GM18508 (cell line): ENCODE measurements around the gene TBC1D8.
A peak's percentile ranks its signal among the peaks of the same experiment; 100 is the strongest.

ENCODE experiments used
- ATAC-seq: cut with Tn5 transposase; IDR thresholded peaks from one replicate; pipeline ENCODE4 v1.9.1; 2021; ENCODE audit warnings: moderate number of reproducible peaks; ENCODE audit not compliant: insufficient read depth, unreplicated experiment

Gene TBC1D8

DNA sequence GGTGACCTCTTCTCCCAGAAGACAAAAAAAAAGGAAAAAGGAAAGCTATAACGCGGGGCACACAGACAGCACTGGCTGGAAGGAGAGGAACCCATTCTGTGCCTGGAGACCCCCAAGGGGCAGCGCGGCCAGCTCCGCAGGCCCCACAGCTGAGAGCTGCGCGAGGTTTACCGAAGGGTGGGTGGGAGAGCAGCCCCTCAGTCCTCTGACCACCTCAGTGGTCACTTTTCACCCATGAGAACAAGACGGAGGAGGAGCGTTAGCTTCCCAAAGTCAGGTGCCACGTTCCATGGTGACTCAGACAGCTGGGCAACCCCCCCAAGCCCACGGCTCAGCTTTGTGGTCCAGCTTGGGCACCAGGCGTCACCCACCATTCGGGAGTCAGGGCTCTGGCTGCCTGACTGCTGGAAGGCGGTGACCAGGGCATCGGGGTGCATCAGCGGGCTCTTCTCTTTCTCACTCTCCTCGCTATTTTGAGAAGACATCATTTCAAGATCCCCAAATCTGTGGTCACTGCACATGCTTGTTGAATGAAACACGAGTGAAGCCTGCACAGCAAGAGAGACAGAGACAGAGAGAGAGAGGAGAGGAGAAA is 113.9 kb downstream of the TBC1D8 start:
- ATAC-seq, result no peak

DNA sequence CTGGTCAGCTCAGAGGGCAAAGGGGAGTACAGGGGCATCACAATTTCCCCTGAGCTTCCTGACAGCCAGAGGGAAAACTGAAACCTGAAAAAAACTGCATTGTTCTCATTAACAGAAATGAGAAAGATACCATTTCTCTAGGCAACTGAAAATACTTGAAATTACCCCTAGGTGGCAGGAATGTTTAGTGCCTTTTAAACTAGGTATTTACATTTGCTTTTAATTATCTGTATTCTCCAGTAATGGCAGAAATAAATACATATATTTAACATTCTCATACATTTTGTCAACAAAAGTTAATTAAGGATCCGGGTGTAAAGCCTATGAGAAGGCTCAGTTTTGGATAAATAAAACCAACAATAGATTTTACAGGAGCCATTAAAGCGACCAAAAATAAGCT is 114.6 kb downstream of the TBC1D8 start:
- no peak for ATAC-seq

DNA sequence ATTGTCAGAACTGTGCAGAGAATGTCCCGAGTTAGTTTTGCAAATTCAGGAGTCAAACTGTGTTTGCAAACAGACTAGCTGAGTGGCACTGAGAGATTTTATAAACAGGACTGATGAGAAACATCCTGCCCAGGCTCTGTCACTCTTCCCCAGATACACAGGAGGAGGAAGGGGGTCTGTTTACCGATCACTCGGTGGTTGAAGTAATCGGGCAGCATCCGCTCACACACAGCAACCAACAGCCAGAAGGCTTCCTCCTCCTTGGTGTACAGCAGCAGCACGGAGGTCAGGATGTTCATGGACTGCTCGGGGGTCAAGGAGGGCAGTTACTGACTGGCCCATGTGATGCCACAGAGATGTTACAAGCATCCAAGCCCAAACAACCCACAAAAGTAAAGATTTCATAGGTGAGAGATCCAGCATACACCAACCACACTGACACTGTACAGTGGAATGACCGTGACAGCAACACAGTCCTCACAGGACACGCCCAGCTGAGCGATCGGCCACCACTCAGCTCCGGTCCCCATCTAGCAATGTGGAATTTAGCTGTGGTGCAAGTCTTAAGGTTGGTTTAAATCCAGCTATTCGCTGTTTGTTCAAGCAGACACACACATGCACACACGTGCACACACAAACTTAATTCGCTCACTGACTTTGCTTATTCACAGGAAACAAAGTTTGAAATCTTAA is 119.0 kb downstream of the TBC1D8 start:
- no peak for ATAC-seq

DNA sequence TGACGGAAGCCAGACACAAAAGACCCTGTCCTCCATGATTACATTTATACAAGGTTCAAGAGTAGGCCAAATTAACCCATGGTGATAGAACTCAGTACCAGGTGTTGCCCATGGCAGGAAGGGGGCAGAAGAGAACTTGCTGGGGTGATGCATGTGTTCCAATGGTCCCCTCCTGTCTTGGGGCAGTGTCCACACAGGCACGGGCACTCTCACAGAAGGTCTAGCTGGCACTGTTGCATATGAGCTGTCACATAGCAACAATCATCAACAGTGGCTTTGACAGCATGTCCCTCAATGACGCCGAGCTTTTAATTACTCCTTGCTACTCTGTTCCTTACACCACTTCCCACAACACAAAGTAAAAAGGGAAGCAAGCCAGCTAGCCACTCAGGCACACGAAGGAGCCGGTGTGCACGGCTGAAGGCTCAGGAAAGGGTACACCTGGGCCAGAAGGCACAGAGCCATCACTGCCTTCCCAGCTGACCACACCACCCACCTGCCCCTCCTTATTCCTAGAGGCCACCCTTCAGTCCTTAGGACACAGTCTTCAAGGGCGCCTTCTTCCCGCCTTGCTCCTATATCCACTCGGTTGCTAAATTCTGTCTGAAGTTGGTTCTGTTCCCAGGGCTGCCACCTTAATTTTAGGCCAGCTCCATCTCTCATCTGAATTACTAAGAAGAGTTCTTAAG is 120.2 kb downstream of the TBC1D8 start:
- no peak for ATAC-seq

DNA sequence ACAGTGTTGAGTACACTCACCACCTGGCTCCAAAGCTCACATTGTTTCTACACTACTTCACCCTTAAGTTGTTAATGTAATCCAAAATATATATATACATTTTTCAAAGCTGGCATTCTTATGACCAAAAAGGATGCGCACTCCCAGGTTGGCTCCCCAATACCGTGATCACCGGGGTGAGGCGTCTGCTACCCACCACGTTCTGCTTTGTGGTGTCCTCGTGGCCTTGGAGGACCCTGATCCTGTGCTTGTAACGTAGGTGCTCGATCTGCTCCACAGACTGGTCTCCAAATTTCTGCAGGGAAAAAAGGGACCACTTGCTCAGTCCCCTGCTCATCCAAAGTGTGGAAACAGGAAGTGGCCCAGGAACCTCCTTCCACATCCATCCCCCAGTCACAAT is 123.3 kb downstream of the TBC1D8 start:
- ATAC-seq, result no peak

DNA sequence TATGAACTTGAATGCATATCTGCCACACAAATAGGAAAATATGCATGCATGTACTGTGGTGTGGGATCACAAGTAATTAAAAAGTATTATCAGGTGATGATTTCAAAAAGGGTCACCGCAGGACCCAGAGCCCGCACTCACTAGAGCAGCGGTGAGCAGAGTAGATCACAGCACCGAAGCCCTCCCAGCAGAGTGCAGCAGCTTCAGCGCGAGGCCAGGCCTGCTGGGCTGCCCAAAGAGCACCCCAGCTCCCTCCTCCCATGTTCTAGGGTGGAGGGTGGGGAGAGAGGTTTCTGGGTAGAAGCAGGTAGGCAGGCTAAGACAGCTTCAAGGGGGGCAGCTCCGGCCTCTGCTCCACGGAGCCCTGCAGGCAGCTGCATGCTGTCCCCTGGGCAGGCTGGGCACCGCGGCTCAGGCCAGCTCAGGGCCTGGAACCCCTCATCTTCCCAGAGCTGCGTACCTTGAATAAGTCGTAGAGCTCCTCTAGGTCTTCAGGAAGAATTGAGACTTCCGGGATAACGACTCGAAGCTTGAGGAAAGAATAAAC is 124.2 kb downstream of the TBC1D8 start:
- ATAC-seq, result no peak

DNA sequence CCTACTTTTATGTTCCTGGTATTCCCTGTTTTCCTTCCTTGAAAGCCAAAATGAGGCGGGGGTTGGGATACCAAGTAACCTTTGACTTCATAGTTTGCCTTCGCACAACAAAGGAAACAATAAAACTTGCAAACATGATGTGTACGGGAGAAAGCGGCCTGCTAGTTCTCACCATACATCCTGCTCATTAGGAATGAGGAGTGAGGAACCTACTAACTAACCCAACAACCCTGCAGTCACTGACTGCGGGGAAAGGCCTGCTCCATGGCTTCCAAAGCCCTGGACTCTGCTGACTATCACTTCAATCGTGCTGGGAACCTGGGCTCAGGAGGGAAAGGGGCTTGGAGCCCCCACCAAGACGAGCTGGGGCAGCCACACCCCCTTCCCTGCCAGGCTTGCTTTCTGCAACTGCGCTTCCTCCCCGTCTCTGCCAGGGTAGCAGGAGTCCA is 124.9 kb downstream of the TBC1D8 start:
- ATAC-seq, result no peak

DNA sequence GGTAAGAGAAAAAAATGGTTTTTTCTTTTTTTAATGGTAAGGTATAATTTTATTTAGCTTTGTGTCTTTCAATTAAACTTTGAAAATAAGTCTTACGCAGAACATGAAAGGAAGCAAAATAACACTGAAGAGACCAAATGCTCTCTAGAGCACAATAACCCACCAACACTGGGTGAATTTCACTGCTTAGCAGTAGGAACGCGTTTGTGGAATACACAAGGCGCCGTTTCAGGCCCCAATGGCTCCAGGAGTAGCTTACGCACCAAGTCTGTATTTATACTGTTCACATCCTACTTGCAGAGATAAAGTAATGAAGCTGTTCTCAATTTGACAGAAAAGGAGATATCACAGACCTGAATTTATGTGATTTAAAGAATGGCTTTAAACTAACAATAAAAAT is 125.6 kb downstream of the TBC1D8 start:
- ATAC-seq, result no peak

DNA sequence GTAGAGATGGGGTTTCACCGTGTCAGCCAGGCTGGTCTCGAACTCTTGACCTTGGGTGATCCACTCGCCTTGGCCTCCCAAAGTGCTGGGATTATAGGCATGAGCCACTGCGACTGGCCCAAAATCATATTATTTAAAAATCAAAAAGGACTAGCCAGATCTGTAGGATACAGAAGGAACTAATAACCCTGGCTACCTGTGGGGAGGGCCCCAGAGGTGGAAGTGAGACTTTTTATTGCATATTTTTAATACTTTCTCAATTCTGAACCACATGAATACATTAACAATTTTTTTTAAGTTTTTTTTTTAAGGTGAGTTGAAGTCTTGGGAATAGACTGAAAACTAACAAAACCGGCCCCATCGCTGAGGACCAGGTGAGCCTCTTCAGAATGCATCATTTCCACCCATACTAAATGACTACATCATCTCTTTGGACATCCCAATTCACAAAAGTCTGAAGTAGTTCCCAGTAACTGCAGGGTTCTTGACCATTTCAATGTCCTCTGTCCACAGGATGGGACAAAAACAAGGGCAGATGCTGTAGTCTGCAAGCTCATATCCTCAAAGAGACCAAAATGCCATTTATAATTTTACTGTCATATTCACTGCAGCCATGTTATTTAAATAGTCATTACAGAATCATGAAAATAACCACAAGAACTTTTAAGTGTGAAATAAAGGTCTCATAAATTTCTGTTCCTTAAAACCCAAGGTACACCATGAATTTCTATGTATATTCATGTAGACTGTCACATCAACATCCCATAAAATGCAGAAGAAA is 127.7 kb downstream of the TBC1D8 start:
- no peak for ATAC-seq

DNA sequence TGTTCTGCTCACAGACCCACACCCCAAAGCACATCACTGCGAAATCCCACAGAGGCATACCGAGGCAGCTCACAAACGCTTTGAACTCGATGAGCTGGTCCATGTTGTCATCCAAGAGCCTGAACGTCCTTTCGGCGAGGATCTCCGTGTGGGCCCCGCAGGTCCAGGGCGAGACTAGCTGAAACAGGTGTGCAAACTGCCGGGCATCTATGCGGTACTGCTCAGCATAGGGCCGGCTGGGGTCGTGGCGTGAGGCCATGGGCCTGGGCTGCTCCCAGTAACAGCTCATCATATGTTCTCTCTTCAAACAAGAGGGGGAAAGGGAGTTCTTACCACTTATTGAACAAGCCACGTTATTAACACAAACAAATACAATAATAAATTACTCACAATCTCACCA is 129.0 kb downstream of the TBC1D8 start:
- ATAC-seq, result no peak

DNA sequence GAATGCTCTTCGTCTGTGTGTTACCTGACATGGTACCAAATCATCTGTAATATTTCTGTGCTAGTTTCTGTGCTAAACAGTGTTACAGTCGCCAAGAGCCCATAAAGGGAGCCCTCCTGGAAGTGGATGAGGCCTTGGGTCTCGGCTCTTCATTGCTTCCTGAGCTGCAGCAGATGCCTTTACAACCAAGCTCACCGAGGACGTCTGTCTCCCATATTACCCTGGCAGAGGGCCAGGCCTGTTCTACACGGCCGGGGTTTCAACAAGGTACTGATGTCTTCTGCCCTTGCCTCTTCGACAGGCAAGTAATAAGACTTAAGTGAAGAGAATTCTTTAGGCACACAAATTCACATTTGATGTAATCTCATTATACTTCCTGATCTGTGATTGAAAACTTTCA is 132.2 kb downstream of the TBC1D8 start:
- ATAC-seq, result no peak

DNA sequence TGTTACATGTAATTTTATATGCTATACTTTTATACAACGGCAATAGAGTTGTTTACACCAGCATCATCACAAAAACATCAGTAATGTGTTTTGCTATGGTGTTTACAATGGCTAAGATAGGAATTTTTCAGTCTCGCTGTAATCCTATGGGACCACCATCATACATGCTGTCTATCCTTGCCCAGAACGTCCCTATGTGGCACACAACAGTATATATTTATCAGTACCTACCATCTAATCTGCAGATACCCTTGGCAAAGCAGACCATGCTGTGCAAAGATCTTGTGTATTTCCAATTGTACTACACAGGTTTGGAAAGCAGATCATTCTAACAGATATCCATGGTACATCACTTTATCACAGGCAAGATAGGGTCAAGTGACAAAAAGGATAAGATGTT is 133.8 kb downstream of the TBC1D8 start:
- no peak for ATAC-seq

DNA sequence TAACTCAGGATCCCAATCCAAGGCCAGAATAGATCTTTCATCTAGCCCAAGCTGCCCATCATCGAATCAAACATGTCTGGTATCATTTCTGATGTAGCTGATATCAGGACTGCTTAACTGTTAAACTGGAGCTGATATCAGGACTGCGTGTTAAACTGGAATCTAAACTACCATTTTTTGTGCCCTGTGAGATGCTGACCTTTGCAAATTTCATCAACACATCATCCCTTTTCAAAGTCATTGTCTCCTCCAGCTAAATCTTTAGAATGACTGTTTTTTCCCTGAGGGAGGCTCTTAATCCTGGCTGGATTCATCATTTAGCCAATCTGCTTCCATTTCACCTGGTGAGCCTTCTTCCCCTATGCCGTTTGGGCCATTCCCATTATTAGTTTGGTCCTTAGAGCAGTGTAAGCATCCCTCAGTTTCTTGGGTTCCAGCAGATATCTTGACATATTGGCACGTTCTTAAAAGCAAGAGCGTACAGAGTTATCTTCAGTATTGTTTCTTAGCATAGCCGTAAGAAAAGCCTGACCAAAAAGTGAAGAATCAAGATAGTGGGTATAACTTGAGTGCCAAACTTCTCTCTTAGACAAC is 136.8 kb downstream of the TBC1D8 start:
- no peak for ATAC-seq

DNA sequence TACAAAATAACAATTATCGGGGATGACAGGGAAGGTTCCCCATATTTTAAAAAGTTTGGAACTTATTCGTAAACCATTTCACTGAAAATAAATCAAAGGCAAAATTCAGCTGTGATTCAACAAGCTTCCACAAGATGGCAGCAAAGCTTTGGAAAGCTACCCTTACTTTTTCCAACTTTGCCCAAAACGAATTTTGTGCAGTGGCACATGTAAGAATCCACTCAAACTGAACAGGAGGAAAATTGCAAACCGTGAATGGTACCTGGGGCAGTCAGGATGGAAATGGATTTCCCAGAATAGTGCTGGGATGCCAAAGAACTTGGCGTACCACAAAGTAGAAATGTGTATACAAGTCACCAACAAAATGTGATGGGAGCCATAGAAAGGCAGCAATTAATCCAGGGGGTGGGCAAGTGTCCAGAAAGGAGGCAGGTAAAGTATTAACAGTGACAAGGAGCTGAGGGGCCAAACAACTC is 138.4 kb downstream of the TBC1D8 start:
- no peak for ATAC-seq

DNA sequence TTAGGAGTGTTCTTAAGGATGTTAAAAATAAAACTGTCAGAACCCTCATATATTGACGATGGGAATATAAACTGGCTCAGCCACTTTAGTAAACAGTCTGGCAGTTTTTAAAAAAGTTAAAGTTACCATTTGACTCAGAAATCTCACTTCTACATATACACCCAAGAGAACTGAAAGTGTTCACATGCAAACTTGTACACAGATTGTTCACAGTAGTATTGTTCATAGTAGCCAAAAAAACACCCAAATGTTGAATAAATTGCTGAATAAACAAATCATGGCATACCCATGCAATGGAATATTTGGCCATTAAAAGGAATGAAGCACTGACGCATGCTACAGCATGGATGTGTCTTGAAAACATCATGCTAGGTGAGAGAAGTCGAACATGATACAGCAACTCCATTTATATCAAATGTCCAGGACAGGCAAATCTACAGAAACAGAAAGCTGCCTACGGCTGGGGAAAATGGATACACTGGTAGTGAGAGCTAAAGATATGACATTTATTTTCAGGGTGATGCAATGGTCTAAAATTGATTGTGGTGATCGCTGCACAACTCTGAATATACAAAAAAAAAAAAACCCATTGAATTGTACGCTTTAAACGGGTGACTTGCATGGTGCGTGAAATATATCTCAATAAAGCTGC is 139.0 kb downstream of the TBC1D8 start:
- ATAC-seq, result peak; percentile 77

DNA sequence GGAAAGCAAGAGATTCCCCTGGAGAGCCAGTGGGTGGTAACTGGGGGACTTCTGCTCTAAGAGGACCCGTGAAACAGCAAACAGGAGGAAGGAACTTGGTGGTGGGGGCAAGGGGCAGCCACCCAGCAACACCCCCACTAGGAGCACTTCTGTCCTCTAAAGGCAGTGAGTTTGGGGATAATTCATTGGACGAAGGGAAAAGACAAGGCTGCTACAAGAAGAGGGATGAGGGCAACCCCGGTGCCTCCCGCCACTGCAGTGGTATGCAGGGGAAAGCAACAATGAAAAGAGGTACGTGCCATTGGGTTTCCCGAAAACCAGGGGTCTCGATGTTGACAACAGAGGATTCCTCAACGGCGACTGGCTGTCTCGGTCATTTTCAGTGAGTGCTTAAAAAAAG is 140.0 kb downstream of the TBC1D8 start:
- no peak for ATAC-seq

DNA sequence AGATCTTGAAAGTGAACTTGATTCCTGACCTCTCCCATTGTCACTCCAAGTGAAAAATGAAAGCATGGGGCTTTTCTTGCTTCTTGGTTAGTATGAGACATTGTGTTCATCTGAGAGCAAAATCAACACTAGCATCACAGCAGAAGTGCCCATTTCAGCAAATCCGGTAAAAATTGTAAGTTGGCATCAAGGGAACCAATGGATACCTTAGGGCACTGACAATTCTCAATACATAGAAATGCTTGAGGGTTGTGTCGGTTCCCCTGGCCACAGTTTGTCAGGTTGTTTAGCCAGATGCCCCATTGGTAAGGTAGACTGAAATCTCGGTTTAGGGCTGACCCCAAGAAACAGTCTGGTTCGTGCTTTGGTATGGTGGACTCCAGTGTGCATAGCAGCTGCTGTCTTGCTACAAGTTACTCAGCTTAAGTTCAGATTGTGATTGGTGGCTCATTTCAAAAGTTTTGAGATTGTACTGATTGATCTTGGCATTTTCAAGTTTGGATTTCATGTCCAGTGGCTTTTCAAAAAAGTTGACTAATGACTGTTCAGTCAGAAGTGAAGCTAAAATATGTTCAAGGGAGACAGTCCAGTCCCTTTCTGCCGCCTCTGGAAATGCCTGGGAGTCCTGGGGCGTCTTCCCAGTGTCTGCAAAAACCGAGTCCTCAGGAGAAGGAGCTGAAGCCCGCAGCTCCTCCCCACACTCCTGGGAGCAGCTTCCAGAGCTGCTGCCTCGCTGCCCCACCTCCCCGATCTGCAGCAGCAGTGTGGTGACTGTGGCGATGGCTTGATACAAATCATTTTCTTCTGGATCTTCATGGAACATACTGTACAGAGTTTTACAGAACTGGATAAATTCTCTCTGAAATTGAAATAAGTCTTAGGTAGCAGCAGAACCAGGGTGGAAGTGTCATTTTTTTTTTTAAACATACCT is 143.5 kb downstream of the TBC1D8 start:
- ATAC-seq, result no peak

DNA sequence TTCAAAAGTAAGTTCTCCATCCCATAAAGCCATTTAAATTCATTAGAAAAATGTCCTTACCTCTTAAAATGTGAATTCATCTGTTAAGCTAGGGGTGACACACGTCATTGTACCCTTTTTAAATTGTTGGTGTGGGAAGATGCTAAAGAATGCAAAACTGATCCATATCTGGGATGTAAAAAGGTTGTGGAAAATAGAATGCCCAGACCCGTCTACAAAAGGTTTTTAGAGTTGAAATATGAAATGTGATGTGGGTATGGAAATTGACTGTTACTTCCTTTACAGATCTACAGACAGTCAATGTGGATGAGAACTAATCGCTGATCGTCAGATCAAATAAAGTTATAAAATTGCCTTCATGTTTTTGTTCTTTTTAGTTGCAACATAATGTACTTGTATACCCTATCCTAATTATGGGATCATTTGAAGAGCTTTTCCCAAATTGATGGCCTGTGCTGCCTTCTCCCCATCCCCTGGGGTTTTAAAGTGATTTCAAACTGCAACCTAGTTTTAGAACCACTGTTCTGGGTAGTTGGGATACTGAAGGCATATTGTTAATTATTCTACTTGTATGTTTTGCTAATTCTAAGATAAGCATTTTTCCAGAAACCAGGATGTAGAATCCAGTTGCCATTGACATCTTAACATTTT is 145.0 kb downstream of the TBC1D8 start:
- ATAC-seq, result no peak
